GM12872 (cell line): ENCODE data around the gene TMEM179.

ENCODE experiments used
- CTCF ChIP-seq: IDR thresholded peaks from 3 replicates; pipeline ENCODE4 v1.5.1; 2011; ENCODE audit warnings: low read depth, mild to moderate bottlenecking, low read length, moderate library complexity; ENCODE audit not compliant: insufficient read depth

Gene TMEM179

GRCh38 chr14:104639885-104640548, 35.4 kb upstream of the TMEM179 start:
- peak; percentile 91 for TF ChIP-seq CTCF

- no peak for TF ChIP-seq CTCF
Measured at GRCh38 chr14:104639471-104639870, 34.9 kb upstream of the TMEM179 start.

- TF ChIP-seq CTCF, result no peak
Measured at GRCh38 chr14:104638927-104639450, 34.4 kb upstream of the TMEM179 start.

- TF ChIP-seq CTCF, result no peak
Measured at GRCh38 chr14:104638190-104638589, 33.6 kb upstream of the TMEM179 start.

GRCh38 chr14:104637546-104638003, 33.0 kb upstream of the TMEM179 start:
- no peak for TF ChIP-seq CTCF

GRCh38 chr14:104636131-104636530, 31.6 kb upstream of the TMEM179 start:
- no peak for TF ChIP-seq CTCF

GRCh38 chr14:104635717-104636116, 31.1 kb upstream of the TMEM179 start:
- TF ChIP-seq CTCF, result no peak
